Stimulated activated CD4-positive, alpha-beta T cell treated with anti-CD3 and anti-CD28 coated beads, TNF-alpha, amount 100 ng/mL, for 1 hour (primary cell): ENCODE measurements around the gene RAB22A.
"Not testable (repeated sequence)": the region's sequence is repeated elsewhere in the genome, so short reads cannot be mapped to it uniquely, and the experiment has no call there.

Experiments used
- DNase-seq, 3 donors: peaks; one replicate each; pipeline ENCODE4 v3.0.0-alpha.2; 2020; ENCODE audit warnings: low read depth in 3 of 3, low spot score in 1 of 3

The RAB22A gene

GRCh38 chr20:58407966-58408557 is 98.5 kb downstream of the RAB22A start:
- no peak for DNase-seq

- DNase-seq: no peak
Measured at GRCh38 chr20:58408603-58409246, 99.2 kb downstream of the RAB22A start.

- DNase-seq: not testable (repeated sequence)
Measured at GRCh38 chr20:58414216-58414615, 104.7 kb downstream of the RAB22A start.

GRCh38 chr20:58414786-58415185 is 105.3 kb downstream of the RAB22A start:
- DNase-seq: not testable (repeated sequence)

- no peak for DNase-seq
Measured at GRCh38 chr20:58416057-58416456, 106.5 kb downstream of the RAB22A start.

- DNase-seq: no peak
Measured at GRCh38 chr20:58416835-58417234, 107.3 kb downstream of the RAB22A start.
